Peyer's patch (tissue), 4 donors: Measurements from ENCODE around the gene RBMS1. TPM values are rescaled to one million over a fixed set of nuclear protein-coding genes. Genes with fewer than 3 reads are reported as not detected.
"Not testable (repeated sequence)": the region's sequence is repeated elsewhere in the genome, so short reads cannot be mapped to it uniquely, and the experiment has no call there.

Experiments
- DNase-seq, 3 donors: peaks; one replicate each; pipeline ENCODE4 v3.0.0-alpha.2; 2017 to 2019
- H3K27ac ChIP-seq, 4 donors: fragments of 200-600 bp; sonication (generic); one replicate each; pipeline ENCODE4 v1.5.1; 2016 to 2019
- H3K27me3 ChIP-seq, 2 donors: fragments of 200-600 bp; sonication (generic); one replicate each; pipeline ENCODE4 v1.5.1; 2019
- H3K36me3 ChIP-seq, 3 donors: fragments of 200-600 bp; sonication (generic); one replicate each; pipeline ENCODE4 v1.5.1; 2016 to 2019
- H3K4me1 ChIP-seq, 4 donors: fragments of 200-600 bp; sonication (generic); one replicate each; pipeline ENCODE4 v1.5.1; 2016 to 2019
- H3K4me3 ChIP-seq, 4 donors: fragments of 200-600 bp; sonication (generic); 1 replicate in 3 of 4; 2 replicates in 1 of 4; pipeline ENCODE4 v1.5.1; 2016 to 2019; ENCODE audit warnings: mild to moderate bottlenecking in 1 of 4
- H3K9me3 ChIP-seq, 4 donors: fragments of 200-600 bp; sonication (generic); one replicate each; pipeline ENCODE4 v1.5.1; 2016 to 2019; ENCODE audit warnings: mild to moderate bottlenecking in 1 of 4
- CTCF ChIP-seq, 6 experiments: fragments of 450-650 bp in 4 of 6; fragments of 200-600 bp in 2 of 6; sonication (generic) in 1 of 6; IDR thresholded peaks; one replicate each; pipeline ENCODE4 v1.5.1; 2017 to 2019; ENCODE audit warnings: antibody characterized with exemption in 6 of 6, mild to moderate bottlenecking in 3 of 6, moderate library complexity in 1 of 6
- POLR2A ChIP-seq, 2 donors: fragments of 450-650 bp; IDR thresholded peaks; one replicate each; pipeline ENCODE4 v1.5.1; 2017; ENCODE audit warnings: antibody characterized with exemption in 2 of 2, mild to moderate bottlenecking in 2 of 2, moderate library complexity in 2 of 2
- total RNA-seq, 4 donors: library from RNA; depleted of rRNA; stranded (reverse); fragments of >200 nt; gene quantifications; one replicate each; pipeline ENCODE4 v1.1.0, GENCODE V29; 2016

RBMS1 gene
- total RNA-seq, 4 donors from 2014 or later, result 10.5 to 41.3 (median 18.5) TPM

GRCh38 chr2:160440888-160441287 is 52.7 kb downstream of the RBMS1 start:
- Histone ChIP-seq H3K36me3 (no peaks in the 10 kb centered on the region), H3K27ac (no peak overlapping the region), H3K27me3 (no peaks in the 10 kb centered on the region), H3K4me3 (no peak overlapping the region), H3K4me1 (no peaks in the 10 kb centered on the region), H3K9me3 (no peaks in the 10 kb centered on the region)
- DNase-seq, result no peak
- no peak for TF ChIP-seq POLR2A (IDR thresholded peaks at IDR 0.05)
- TF ChIP-seq CTCF (IDR thresholded peaks at IDR 0.05), result no peak

- DNase-seq, H3K36me3 ChIP-seq, H3K27ac ChIP-seq, H3K4me3 ChIP-seq, H3K9me3 ChIP-seq, H3K4me1 ChIP-seq, H3K27me3 ChIP-seq: not testable (repeated sequence)
Observed at GRCh38 chr2:160439038-160439437, 54.6 kb downstream of the RBMS1 start.

- no peaks in the 10 kb centered on the region for H3K4me1 ChIP-seq
- no peaks in the 10 kb centered on the region for H3K27me3 ChIP-seq
- H3K36me3 ChIP-seq, result no peaks in the 10 kb centered on the region
- TF ChIP-seq POLR2A (IDR thresholded peaks at IDR 0.05) (no peak), CTCF (IDR thresholded peaks at IDR 0.05) (no peak)
- DNase-seq, result no peak
- no peak overlapping the region for H3K27ac ChIP-seq
- no peaks in the 10 kb centered on the region for H3K9me3 ChIP-seq
- H3K4me3 ChIP-seq, result no peak overlapping the region
Observed at GRCh38 chr2:160437273-160437672, 56.3 kb downstream of the RBMS1 start.

- Histone ChIP-seq H3K9me3 (peaks cover 0 to 3% (median 0%) of the 10 kb centered on the region in 4 donors), H3K27me3 (no peaks in the 10 kb centered on the region), H3K36me3 (no peaks in the 10 kb centered on the region), H3K4me3 (no peak overlapping the region), H3K27ac (no peak overlapping the region), H3K4me1 (no peaks in the 10 kb centered on the region)
- no peak for DNase-seq
- no peak for TF ChIP-seq POLR2A (IDR thresholded peaks at IDR 0.05)
- TF ChIP-seq CTCF (IDR thresholded peaks at IDR 0.05), result no peak
Observed at GRCh38 chr2:160434254-160434948, 59.2 kb downstream of the RBMS1 start.

GRCh38 chr2:160433466-160434140 is 60.0 kb downstream of the RBMS1 start:
- Histone ChIP-seq H3K27me3 (no peaks in the 10 kb centered on the region), H3K27ac (no peak overlapping the region)
- DNase-seq, result no peak

More at GRCh38 chr2:160433466-160434140, 60.0 kb downstream of the RBMS1 start:
- TF ChIP-seq CTCF (IDR thresholded peaks at IDR 0.05) (no peak), POLR2A (IDR thresholded peaks at IDR 0.05) (no peak)
- H3K36me3 ChIP-seq, result no peaks in the 10 kb centered on the region
- H3K4me1 ChIP-seq, result peaks cover 0 to 5% (median 0%) of the 10 kb centered on the region in 4 donors
- no peak overlapping the region for H3K4me3 ChIP-seq
- H3K9me3 ChIP-seq, result peaks cover 0 to 3% (median 0%) of the 10 kb centered on the region in 4 donors
